GM21576 (cell line): ENCODE measurements around the gene B4GALT2.

Experiments used
- ATAC-seq: cut with Tn5 transposase; IDR thresholded peaks from one replicate; pipeline ENCODE4 v1.9.1; 2021; ENCODE audit warnings: mild to moderate bottlenecking, moderate library complexity; ENCODE audit not compliant: unreplicated experiment

The B4GALT2 gene, protein sequence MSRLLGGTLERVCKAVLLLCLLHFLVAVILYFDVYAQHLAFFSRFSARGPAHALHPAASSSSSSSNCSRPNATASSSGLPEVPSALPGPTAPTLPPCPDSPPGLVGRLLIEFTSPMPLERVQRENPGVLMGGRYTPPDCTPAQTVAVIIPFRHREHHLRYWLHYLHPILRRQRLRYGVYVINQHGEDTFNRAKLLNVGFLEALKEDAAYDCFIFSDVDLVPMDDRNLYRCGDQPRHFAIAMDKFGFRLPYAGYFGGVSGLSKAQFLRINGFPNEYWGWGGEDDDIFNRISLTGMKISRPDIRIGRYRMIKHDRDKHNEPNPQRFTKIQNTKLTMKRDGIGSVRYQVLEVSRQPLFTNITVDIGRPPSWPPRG

DNA sequence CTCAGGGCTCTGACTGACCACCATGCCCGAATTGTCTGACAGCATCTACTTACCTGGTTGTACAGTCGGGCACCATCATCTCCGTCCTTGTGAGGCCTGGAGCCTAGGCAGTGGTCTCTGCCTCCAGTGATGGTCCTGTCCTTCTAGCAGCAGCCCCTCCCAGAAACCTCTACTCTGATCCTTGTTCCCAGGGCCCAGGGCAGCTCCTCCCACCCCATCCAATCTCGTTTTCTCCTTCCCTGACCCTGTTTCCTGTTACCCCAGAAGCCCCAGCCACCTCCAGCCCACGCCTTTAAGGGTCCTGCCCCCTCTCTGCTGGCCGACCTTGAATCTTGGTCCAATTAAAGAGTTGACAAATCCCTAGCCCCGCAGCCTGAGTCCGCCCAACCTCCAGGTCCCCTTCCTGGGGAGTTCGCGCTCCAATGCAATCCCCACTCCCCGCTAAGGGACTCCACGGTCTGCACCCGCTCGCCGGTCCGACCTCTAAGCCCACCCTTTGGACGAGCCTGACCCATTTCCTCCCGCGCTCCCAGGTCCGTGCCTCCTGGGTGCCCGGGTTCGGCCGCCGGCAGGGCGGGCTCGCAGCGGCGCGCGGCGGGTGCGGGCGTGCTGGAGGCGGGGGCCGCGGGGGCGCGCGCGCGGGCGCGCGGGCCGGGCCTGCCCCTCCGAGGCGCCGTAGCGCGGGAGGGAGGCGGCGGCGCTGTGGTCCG is at the start of gene B4GALT2:
Gene B4GALT2 (plus strand): TSS at position 660 of the 710 bp plus-strand sequence. CDS start 1,951 bp downstream, outside the sequence.
- no peak for ATAC-seq

DNA sequence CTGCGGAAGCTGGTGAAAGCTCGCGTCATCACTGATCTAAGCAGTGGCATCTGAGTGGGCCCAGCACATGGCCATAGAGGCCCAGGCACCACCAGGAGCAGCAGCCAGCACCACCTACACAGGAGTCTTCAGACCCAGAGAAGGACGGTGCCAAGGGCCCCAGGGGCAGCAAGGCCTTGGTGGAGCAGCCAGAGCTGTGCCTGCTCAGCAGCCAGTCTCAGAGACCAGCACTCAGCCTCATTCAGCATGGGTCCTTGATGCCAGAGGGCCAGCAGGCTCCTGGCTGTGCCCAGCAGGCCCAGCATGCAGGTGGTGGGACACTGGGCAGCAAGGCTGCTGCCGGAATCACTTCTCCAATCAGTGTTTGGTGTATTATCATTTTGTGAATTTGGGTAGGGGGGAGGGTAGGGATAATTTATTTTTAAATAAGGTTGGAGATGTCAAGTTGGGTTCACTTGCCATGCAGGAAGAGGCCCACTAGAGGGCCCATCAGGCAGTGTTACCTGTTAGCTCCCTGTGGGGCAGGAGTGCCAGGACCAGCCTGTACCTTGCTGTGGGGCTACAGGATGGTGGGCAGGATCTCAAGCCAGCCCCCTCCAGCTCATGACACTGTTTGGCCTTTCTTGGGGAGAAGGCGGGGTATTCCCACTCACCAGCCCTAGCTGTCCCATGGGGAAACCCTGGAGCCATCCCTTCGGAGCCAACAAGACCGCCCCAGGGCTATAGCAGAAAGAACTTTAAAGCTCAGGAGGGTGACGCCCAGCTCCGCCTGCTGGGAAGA is 48.7 kb upstream of the B4GALT2 start:
- no peak for ATAC-seq

DNA sequence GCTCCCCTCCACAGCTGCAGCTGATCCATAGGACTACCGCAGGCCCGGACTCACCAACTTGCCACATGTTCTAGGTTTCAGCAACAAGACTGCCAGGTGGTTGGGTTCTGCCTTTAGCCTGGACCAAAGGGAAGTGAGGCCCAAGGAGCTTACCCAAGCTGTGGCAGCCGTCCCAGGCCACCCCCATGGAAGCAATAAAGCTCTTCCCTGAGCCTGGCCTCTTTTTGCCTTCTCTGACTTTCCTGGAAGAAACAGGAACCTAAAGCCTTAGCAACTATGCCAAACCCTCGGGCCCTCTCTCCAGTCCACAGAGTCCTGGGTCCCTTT is 48.1 kb upstream of the B4GALT2 start:
- no peak for ATAC-seq

DNA sequence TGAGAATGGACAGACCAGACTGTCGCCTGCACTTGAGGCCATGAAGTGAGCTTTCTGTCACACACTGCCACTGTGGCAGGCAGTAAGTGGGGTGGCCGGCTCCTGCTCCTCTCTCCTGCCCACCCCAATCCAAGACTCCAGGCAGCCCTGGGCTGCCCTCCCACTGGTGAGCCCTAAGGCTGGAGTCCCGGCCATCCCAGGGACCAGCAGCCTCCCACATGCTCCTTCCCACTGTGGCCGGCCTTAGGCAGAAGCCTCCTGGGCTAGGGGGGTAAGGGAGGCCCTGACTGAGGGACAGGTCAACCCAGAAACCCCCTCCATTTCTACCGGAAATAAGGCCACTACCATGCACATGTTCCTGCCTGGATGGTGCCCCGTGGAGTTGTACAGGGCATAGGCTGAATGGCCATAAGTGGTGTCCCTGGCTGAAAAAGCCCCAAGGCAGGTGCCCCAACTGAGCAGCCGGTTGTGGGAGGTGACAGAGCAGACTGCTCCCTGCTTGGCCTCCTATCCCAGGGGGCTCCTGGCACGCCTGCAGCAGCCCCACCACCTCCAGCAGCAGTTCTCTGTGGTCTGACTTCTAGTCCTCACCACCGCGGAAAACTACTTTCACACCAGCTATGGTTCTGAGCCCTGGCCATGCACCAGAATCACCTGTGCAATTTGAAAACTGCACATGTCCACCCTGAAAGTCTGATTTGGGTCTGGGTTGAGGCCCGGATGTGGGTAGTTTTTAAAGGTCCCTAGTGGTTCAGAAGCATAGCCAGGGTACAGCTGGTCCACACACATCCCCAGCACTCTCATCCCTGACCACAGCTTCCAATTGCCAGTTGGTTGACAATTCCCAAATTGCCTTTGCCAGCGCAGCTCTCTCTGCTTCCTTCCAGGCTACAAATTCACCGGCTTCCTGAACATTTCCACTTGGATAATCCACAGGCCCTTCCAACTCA is 47.0 kb upstream of the B4GALT2 start:
- no peak for ATAC-seq

DNA sequence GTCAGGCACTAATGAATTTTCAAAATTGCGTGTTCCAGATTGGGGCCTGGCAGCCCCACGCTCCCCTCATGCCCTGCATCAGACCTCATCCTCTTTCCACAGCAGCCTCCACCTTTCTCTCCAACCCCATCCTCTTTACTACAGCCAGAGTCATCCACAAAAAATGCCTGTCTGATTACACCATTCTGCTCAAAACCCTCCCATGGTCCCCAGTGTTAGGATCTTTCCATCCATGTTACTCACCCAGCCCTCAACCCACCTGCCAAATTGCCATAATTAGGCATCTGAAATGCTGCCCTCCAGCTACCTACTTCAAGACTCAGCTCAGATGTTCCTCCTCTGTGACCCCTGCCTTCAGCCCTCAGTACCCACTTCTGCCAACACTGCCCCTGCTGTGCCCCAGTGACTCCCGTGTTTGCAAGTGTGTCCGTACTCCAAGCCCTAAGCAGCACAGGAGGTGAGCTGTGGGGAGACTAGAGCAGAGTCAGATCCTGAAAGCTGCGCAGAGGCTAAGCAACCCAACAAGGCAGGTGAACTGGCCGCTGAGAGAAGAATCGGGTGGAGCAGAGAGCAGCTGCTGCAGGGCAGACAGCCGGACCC is 46.1 kb upstream of the B4GALT2 start:
- ATAC-seq: no peak

DNA sequence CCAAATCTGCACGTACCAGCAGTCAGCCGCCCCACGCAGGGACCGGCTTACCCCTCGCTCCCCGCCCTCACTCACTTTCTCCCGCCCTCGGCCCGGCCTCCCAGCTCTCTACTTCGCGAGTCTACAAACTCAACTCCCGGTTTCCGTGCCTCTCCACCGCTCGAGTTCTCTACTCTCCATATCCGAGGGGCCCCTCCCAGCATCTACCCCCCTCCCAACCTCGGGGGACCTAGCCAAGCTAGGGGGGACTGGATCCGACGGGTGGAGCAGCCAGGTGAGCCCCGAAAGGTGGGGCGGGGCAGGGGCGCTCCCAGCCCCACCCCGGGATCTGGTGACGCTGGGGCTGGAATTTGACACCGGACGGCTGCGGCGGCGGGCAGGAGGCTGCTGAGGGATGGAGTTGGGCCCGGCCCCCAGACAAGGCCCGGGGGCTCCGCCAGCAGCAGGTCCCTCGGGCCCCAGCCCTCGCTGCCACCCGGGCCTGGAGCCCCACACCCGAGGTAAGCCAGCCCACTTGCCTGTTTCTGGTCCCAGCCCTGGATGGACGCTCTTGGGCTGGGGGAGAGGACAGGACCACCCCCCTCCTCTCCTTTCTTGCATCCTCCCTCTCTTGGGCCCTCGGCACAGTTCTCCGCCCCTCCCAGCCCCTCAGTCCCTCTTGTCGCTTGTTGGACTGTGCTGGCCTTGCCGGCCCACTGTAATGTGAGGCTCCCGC is 45.5 kb upstream of the B4GALT2 start, which contains the start of gene ARTN:
Gene ARTN (plus strand): TSS at position 416 of the 715 bp plus-strand sequence. CDS start 1,856 bp downstream, outside the sequence.
- no peak for ATAC-seq

DNA sequence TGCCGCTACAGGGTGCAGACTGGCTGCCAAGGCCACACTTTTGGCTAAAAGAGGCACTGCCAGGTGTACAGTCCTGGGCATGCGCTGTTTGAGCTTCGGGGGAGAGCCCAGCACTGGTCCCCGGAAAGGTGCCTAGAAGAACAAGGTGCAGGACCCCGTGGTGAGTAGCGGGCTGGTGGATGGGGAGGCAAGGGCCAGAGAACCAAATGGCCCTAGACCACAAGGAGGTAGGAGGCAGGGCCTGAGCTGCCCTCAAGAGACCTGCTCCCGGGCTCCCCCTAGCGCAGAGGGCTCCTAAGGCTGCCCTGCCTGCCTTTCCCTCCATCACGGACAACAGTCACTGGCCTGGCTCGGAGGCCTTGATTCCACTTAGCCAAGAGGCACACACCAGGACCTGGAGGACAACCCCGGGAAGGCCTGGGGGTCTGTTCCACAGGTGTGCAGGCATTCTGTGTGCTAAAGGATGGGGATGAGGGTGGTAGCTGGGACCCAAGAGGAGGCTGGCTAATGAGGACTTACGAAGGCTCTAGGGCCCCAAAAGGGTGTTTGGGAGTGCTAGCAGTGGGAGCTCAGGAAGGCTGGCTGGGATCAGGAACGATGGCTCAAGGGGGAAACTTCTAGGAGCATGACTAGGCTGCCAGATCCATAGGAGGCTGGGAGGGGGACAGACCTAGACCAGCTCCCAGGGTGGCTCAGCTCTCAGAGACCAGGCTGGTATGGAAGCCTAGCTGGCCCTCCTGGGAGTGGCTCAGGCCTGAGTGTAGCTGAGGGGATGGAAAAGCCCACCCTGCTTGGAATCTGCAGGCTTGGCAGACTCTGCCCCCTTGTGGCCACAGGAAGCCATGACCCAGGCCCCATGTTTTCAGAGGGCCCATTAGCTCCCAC is 44.7 kb upstream of the B4GALT2 start:
- no peak for ATAC-seq

DNA sequence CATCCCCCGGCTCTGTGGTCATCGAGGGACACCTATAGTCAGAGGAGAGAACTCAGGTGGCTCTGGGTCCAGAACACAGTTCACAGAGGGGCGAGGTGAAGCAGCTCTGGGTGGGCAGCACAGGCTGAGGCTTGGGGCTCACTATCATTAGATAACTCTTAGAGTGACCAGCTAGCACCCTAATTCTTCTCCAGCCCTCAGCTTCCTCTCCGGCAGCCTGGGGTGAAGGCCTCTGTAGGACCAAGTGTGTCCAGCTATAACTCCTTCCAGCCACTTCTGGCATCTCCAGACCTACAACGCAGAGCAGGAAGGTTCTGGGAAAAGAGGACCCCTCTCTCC is 44.1 kb upstream of the B4GALT2 start:
- ATAC-seq: no peak

DNA sequence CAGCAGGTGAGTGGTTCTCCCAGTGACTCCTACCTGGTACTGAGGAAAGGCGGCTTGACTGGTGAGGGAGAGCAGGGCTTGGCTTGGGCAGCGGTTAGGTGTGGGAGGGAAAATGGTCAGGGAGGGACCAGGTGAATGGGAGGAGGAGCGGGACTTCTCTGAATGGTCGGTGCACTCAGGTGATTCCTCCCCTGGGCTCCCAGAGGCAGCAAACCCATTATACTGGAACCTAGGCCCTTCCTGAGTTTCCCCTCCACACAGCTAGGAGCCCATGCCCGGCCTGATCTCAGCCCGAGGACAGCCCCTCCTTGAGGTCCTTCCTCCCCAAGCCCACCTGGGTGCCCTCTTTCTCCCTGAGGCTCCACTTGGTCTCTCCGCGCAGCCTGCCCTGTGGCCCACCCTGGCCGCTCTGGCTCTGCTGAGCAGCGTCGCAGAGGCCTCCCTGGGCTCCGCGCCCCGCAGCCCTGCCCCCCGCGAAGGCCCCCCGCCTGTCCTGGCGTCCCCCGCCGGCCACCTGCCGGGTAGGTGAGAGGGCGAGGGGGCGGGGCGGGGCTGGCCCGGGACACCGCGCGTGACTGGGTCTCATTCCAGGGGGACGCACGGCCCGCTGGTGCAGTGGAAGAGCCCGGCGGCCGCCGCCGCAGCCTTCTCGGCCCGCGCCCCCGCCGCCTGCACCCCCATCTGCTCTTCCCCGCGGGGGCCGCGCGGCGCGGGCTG is 43.1 kb upstream of the B4GALT2 start:
- ATAC-seq: no peak

DNA sequence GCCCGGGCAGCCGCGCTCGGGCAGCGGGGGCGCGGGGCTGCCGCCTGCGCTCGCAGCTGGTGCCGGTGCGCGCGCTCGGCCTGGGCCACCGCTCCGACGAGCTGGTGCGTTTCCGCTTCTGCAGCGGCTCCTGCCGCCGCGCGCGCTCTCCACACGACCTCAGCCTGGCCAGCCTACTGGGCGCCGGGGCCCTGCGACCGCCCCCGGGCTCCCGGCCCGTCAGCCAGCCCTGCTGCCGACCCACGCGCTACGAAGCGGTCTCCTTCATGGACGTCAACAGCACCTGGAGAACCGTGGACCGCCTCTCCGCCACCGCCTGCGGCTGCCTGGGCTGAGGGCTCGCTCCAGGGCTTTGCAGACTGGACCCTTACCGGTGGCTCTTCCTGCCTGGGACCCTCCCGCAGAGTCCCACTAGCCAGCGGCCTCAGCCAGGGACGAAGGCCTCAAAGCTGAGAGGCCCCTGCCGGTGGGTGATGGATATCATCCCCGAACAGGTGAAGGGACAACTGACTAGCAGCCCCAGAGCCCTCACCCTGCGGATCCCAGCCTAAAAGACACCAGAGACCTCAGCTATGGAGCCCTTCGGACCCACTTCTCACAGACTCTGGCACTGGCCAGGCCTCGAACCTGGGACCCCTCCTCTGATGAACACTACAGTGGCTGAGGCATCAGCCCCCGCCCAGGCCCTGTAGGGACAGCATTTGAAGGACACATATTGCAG is 42.4 kb upstream of the B4GALT2 start:
- no peak for ATAC-seq

DNA sequence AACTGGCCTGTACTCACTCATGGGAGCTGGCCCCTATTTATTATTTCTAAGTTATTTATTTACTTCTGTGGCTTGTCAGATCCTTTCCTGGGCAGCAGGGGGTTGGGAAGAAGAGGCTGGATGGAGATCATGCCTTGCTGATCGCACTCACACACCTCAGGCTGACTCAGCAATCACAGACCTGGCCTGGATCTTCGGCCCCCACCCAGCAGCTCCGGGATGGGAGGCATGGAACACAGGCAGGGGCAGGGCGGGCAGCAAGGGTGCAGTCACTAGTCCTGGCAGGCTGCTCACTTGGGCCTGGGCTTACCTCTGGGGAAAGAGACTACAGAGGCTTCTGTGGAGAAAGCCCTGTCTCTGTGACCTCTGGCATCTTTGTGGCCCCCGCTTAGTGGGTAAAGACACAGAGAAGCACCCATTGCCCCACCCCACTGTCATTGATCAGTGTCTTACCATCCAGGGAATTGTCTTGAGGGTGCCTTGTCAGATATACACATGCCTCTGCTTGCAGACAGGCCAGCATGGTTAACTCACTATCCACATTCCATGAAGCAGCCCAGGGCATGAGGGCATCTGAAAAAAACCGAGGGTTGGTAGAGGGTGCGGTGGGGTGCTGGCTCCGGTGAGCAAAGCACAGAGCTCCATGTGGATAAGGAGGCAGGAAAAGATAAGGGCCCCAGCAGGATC is 41.7 kb upstream of the B4GALT2 start:
- no peak for ATAC-seq

DNA sequence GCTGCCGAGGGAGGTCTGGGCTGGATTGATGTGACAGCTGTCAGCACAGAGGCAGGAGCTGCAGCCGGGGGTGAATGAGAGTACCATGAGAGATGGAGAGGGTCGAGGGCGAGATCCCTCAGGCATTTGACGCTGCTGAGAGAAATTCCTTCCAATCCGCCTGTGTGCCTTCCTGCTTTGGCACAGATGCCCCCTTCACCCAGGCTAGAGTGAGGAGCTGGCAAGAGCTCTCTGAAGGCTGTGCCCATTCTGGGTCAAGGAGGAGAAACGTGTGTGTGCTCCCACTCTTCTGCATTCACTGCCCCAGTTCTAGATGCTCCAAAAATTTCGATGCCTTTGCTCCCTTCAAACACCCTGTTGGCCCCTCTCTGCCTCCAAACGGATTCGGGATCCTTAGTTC is 40.6 kb upstream of the B4GALT2 start:
- ATAC-seq: no peak

DNA sequence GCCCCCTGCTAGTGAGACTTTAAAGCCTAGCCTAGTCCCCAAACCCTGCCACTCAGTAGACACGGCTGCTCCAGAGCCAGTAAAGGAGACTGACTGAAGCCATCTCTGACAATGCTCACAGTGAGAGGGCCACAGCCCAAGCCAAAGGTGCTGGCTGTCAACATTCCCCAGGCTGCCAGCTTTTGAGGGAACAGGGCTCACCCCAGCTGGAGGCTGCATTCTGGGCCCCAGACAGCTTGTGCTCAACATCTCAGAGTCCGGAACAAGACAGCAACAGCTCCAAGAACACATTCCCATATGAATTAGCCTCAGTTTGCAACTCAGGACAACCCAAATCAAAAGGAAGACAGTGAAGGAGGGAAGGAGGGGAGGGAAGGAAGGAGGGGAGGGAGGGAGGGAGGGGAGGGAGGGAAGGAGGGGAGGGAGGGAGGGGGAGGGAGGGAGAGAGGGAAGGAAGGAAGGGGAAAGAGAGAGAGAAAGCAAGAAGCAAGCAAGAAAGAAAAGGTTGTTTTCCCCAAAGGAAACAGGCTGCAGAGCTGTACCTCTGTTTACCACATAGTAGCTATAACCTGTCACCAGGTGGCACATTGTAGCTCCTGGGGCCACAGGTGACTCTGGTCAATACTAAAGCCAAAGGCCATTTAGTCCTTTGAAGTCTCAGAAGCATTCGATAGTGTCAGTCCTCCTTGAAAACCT is 40.0 kb upstream of the B4GALT2 start:
- ATAC-seq: no peak

DNA sequence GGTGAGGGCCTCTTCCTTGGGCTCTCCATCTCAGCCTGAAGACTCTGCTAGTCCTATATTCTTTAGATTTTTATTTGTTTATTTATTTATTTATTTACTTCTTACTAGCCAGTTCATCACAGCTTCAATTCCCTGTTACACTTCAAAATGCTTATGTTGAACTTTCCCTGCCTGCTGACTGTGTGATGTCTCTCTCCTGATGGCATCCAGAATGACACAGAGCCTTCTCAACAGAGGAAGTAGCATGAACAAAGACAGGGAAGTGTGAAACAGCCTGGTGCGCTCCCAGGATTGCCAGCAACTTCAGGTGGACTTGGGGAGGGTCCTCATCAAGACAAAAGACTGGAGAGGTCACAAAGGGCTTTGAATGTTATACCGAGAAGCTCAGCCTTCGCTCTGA is 36.6 kb upstream of the B4GALT2 start:
- ATAC-seq: no peak

DNA sequence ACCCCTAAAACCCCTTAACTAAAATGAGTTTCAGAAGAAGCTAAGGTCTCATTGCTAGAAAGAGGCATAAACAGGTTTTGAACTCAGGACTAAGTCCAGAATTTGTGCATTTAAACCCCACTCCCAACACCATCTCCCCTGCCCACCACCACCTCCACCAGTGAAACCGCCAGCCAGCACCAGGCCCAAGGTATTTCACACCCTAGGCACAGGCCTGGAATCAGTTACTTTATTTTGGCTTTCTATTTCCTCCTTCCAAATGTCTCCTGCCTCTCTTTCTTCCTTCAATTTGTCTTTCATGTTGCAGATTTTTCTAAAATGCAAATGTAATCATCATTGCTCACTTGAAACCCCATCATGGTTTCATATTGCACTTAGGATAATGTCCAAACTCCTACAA is 34.1 kb upstream of the B4GALT2 start:
- no peak for ATAC-seq

DNA sequence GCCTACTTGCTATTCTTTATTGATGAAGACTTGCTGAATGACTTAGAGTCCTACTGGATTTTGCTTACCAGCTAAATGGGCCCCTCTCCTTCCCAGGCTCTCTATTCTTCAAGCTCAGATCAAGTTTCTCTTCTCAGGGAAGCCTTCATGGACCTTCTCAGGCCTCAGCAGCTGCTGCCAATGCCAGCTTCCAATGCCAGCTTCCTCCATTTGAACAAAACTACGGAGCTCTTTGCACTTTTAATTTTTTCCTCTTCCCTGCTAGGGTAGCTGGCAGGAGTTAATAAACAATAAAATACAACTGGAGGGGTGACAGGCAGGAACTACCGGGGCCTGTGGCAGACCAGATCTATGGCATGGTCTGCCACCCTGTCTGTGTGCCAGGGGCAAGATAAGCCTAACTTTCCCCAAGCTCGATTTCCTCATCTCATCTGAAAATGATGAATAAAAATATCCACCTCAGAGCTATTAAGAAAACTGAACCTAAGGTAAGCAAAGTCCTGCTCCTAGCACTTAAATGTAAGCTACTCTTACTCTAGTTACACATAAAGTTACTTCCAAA is 33.3 kb upstream of the B4GALT2 start:
- ATAC-seq: no peak
